GM12864 (cell line): ENCODE results near the gene HOXD8.

ENCODE experiments used
- DNase-seq: peaks from one replicate; pipeline ENCODE4 v3.0.0-alpha.2; 2011; ENCODE audit warnings: low read depth
- H3K4me3 ChIP-seq: 2 replicates; pipeline ENCODE4 v1.5.1; 2011; ENCODE audit warnings: mild to moderate bottlenecking, low read depth, low read length, control low read depth
- TF ChIP-seq, protein P1 (sequence below): IDR thresholded peaks from 2 replicates; pipeline ENCODE4 v1.5.1; 2011; ENCODE audit warnings: low read depth, mild to moderate bottlenecking, moderate library complexity, low read length, control low read depth, inconsistent platforms; ENCODE audit errors: missing control alignments

The HOXD8 gene

DNA sequence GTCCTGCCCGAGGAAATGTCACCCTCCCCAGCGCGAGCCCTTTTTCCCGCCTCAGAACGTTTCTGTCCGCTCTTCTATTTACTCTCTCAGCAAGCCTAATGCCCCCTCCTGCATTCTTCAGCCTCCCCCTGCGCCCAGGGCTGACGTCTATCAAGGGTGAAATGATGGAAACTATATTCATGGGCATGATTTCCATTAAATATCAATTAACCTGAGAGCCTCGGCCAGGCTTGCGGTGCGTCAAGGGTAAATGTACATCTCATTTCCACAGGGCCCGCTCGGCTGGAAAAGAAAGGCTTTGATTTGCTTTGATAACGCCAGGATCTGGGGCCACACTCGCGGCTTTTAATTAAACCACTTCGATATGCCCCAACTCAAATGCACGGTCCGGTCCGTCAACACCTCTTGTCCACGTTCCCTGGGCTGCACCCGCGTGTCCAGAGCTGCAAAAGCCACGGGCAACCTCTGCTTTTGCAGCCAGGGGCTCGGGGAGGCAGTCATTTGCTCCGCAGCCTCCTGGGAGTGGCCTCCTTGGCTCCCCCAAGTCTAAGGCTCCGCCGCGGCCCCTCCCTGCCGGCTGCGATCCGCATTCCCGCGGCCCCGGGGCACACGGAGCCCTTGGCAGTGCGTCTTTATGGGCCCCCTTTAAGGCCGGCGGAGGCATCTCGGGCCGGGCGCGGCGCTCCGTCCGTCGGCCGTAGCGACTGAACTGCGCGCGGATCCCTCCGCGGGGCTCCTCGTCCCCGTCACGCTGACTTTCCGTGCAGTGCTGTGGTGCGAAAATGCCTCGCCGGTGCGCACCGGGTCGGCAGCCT is at the start of gene HOXD8:
HOXD8 (plus strand) TSS at position 724 of the 815 bp plus-strand sequence. CDS start 662 bp downstream, outside the sequence.
- no peak within 1 kb of the TSS for H3K4me3 ChIP-seq
- no peak for DNase-seq
- TF ChIP-seq, protein P1, sequence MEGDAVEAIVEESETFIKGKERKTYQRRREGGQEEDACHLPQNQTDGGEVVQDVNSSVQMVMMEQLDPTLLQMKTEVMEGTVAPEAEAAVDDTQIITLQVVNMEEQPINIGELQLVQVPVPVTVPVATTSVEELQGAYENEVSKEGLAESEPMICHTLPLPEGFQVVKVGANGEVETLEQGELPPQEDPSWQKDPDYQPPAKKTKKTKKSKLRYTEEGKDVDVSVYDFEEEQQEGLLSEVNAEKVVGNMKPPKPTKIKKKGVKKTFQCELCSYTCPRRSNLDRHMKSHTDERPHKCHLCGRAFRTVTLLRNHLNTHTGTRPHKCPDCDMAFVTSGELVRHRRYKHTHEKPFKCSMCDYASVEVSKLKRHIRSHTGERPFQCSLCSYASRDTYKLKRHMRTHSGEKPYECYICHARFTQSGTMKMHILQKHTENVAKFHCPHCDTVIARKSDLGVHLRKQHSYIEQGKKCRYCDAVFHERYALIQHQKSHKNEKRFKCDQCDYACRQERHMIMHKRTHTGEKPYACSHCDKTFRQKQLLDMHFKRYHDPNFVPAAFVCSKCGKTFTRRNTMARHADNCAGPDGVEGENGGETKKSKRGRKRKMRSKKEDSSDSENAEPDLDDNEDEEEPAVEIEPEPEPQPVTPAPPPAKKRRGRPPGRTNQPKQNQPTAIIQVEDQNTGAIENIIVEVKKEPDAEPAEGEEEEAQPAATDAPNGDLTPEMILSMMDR: no peak

GRCh38 chr2:176079831-176080539 is 49.5 kb upstream of the HOXD8 start:
- H3K4me3 ChIP-seq: no peak overlapping the region
- TF ChIP-seq, protein P1: peak; percentile 41
- DNase-seq: no peak

- no peak overlapping the region for H3K4me3 ChIP-seq
- no peak for DNase-seq
Observed at GRCh38 chr2:176080540-176081375, 48.7 kb upstream of the HOXD8 start.

GRCh38 chr2:176081376-176081836 is 48.1 kb upstream of the HOXD8 start:
- DNase-seq: no peak
- H3K4me3 ChIP-seq: no peak overlapping the region
- TF ChIP-seq, protein P1: no peak

More at GRCh38 chr2:176080540-176081375, 48.7 kb upstream of the HOXD8 start:
- TF ChIP-seq, protein P1: no peak

GRCh38 chr2:176081837-176082524 is 47.5 kb upstream of the HOXD8 start:
- TF ChIP-seq, protein P1: no peak
- no peak for DNase-seq
- no peak overlapping the region for H3K4me3 ChIP-seq

- no peak overlapping the region for H3K4me3 ChIP-seq
- DNase-seq: no peak
- TF ChIP-seq, protein P1: no peak
Observed at GRCh38 chr2:176082525-176082823, 47.0 kb upstream of the HOXD8 start.
